Sigmoid colon (tissue), 4 donors: ENCODE measurements around the gene GPR55.

Experiments used
- EP300 ChIP-seq, 4 donors: sonication (generic); formaldehyde crosslinking; IDR thresholded peaks; one replicate each; pipeline ENCODE4 v1.6.1; 2017; ENCODE audit warnings: antibody characterized with exemption in 4 of 4
- TF ChIP-seq, protein P1 (sequence below), 4 experiments: fragments of 450-650 bp in 3 of 4; fragments of 200-600 bp in 1 of 4; IDR thresholded peaks; one replicate each; pipeline ENCODE4 v1.5.1; 2016 to 2019; ENCODE audit warnings: antibody characterized with exemption in 4 of 4, mild to moderate bottlenecking in 3 of 4, moderate library complexity in 2 of 4

GRCh38 chr2:230891509-230891908, 33.5 kb downstream of the GPR55 start:
- TF ChIP-seq, protein P1, sequence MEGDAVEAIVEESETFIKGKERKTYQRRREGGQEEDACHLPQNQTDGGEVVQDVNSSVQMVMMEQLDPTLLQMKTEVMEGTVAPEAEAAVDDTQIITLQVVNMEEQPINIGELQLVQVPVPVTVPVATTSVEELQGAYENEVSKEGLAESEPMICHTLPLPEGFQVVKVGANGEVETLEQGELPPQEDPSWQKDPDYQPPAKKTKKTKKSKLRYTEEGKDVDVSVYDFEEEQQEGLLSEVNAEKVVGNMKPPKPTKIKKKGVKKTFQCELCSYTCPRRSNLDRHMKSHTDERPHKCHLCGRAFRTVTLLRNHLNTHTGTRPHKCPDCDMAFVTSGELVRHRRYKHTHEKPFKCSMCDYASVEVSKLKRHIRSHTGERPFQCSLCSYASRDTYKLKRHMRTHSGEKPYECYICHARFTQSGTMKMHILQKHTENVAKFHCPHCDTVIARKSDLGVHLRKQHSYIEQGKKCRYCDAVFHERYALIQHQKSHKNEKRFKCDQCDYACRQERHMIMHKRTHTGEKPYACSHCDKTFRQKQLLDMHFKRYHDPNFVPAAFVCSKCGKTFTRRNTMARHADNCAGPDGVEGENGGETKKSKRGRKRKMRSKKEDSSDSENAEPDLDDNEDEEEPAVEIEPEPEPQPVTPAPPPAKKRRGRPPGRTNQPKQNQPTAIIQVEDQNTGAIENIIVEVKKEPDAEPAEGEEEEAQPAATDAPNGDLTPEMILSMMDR (IDR thresholded peaks at IDR 0.05), result no peak
- TF ChIP-seq EP300 (IDR thresholded peaks at IDR 0.05), result no peak
